Amygdala (tissue), 56 donors: ENCODE results near the gene JAM2.
A peak's percentile ranks its signal among the peaks of the same experiment; 100 is the strongest.
"Not testable (repeated sequence)": the region's sequence is repeated elsewhere in the genome, so short reads cannot be mapped to it uniquely, and the experiment has no call there.

Experiments
- DNase-seq, 56 donors: peaks; one replicate each; lab custom pipeline; 2025; lab: John Stamatoyannopoulos, UW

The JAM2 gene

DNA sequence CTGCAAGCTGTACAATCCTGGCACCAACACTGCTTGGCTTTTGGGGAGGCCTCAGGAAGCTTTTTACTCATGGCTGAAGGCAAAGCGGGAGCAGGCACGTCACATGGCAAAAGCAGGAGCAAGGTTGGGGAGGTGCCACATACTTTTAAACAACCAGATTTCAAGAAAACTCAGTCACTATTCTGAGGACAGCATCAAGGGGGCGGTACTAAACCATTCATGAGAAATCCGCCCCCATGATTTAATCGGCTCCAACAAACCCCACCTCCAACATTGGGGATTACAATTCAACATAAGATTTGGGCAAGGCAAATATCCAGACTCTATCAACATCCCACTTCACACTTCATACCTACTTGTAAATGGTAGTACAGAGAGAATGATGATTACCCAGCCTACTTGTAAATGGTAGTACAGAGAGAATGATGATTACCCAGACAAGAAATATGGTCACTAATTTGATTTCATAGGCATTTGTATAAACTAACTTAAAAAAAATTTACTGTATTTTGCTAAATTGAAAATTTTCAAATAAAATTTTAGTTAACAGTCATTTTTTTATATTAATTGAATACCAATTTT is 70.7 kb downstream of the JAM2 start:
- no peak for DNase-seq

DNA sequence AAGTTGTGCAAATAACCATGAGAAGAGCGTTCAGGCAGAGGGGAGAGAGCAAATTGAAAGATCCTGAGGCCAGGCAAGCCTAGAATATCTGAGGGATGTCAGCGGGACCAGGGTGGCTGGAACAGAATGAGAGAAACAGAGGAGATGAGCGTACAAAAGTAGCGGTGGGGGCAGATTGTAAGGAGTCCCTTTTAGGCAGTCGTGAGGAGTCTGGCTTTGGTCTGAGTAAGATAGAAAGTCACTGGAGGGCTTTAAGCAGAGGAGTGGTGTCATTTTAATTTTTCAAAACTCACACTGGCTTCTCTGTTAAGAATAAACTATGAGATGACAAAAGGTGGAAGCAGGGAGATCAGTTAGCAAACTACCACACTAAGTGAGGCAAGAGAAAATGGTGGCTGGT is 71.5 kb downstream of the JAM2 start:
- DNase-seq = no peak

DNA sequence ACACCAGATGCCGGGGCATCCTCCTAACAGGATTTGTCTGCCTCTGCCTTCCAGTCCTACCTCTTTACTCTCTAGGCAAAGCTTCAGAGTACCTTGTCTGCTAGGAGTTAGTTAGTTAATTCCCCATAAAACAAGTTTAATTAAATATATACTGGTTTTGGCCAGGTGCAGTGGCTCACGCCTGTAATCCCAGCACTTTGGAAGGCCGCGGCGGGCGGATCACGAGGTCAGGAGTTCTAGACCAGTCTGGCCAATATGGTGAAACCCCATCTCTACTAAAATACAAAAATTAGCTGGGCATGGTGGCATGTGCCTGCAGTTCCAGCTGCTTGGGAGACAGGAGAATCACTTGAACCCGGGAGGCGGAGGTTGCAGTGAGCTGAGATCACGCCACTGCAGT is 75.0 kb downstream of the JAM2 start:
- DNase-seq = not testable (repeated sequence)

DNA sequence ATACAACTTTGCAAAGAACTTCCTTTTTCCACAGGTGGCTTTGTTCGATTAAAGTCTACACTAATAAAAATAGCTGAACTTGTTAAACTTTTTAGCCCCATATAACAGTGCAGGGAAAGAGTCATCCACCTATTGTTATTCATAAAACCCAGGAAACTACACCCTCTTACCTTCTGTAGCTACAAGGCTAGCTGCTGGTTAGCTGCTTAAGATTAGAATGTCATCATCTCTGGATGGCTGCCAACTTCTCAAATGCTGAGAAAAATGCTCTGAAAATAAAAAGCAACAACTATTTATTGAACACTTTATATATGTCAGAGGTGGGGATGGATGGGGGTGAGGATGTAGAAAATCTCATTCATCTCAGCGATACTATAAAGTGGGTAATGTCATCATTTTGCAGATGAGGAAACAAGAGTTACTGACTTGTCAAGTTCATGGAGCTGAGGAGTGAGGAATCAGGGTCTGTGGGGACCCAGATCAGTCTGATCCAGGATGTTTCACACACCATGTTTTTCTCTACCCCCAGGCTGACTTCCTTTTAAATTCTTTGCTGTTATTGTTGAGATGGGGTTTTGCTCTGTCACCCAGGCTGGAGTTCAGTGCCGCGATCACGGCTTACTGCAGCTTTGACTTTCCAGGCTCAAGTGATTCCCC is 78.6 kb downstream of the JAM2 start:
- DNase-seq = no peak

DNA sequence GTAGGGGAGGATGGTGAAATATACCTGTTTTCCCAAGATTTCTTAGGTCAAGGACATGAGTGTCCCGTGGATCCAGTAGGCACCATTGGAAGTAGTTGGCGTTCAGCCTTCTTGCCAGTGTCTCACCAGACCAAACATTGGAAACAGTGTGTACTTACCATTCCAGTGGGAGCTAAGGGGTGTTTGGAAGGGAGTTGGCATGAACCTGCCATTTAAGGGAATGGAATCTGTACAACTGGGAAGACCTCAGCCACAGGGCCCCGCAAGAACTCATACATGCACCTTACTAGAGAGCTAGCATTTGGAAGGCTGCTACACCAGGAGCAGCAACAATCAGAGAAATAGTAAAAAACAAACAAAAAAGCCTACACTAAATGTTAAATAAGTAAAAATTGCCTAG is 82.9 kb downstream of the JAM2 start:
- DNase-seq = no peak

DNA sequence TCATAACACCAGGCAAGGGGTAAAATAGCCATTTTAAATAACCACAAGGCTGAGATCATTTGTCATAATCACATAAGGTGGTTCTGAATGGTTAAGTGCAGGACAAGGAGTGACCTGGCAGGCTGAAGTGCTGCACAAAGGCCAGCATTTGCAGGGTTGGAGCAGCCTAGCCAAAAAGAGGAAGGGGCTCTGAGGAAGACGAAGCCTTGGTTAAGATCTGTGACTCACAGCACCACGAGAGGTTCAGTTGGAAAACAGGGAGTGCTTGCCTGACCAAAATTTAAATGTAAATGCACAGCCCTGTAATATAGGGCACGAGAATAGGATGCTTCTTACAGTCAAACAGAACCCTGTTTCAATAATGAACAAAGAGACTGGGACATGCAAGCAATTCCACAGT is 83.6 kb downstream of the JAM2 start:
- no peak for DNase-seq

DNA sequence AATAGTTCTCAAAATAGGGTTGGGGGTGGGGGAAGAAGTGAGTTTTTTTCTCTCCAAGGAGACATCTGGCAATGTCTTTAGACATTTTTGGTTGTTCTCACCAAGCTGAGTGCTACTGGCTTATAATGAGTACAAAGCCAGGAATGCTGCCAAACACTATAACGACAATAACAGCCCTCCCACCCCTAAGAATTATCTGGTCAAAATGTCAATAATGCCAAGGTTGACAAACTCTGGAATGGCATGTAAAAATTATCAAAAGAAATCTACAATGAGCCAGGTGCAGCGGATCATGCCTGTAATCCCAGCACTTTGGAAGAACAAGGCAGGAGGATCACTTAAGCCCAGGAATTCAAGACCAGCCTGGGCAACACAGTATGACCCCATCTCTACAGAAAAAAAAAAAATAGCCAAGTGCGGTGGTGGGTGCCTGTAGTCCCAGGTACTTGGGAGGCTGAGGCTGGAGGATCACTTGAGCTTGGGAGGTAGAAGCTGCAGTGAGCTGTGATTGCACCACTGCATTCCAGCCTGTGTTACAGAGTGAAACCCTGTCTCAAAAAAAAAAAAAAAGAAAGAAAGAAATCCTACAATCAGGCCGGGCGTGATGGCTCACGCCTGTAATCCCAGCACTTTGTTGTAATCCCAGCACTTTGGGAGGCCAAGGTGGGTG is 93.2 kb downstream of the JAM2 start:
- no peak for DNase-seq

DNA sequence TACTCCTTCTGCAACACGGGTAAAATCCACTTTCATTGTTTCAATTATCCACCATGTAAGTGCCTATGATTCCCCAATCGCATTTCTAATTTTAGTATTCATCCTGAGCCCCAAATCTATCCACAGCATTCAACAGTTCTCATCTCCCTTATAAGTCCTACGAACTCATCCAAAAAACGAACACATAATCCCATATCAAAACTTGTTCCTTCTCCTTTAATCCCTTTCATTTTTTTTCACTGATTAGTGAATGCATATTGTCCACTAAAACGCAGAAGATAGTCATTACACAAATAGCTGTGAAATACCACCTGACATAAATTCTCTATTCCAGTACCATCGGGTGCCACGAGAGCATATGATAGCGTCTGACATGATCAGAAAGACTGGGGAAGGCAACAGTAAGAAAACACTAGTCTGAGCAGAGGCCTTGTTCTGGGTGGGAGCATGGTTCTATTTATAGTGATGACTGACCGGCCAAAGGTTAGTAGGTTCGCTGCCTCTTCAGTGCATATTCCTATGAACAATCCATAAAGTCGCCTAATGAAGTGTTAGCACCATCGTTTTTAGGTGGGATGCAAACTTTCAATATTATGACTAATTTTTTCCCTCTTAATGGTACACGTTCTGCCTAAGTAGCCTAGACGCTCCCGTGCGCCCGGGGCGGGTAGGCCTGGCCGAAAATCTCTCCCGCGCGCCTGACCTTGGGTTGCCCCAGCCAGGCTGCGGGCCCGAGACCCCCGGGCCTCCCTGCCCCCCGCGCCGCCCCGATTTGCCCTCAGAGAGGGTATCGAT is 95.0 kb downstream of the JAM2 start:
- peak in 2 of 56 donors; percentile 30 to 48 for DNase-seq

DNA sequence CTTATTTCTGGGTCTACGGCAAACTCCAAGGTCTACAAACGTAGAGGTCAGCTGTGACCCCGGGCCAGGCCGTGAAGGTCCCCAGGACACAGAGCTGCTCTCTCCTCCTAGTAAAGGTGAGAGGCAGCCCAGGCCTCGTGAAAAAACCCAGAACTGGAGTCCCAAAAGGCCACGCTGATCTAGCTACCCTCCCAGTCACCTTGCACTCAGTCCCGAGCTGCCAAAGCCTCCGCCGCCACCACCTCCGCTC is 95.5 kb downstream of the JAM2 start:
- no peak for DNase-seq

DNA sequence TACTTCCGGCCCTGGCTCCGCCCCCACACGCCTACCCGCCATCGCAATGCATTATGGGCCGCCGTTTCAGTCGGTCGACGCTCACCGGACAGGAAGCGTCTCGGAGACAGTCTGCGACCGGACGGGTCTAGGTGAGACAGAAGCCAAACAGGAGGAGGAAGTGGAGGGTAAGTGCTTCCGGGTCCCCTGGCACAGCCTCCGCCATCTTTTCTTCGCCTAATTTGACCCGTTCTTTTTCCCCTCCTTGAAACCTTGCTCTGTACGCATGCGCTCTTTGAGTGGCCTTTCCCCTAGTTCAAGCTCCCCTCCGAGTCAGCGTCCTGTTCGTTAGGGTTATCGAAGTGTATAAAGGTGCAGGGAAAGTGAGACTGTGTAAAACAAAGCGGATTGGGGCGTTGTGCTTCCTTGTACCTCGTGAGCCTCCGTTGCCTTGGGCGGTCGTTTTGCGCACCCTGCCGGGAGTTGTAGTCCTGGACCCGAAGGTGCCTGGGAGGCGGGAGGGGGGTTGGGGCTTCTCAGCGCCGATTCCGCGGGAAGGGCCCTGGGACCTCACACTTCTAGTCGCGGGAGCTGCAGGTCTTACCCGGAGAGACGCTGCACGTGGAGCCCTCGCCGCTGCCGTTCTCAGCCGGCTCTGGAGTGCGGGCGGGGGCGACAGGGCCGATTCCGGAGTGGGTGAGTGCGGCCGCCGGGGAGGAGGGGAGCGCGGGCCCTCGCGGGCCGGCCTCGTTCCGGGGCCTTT is 96.0 kb downstream of the JAM2 start, which contains the start of the genes ATP5PF and GABPA:
Gene ATP5PF, minus strand, starts transcription at position 1 of the 742 bp plus-strand sequence. CDS start 5,110 bp downstream, outside the sequence.
Gene GABPA, plus strand, starts transcription at position 69 of the 742 bp plus-strand sequence. CDS start 6,627 bp downstream, outside the sequence.
- DNase-seq = peak; percentile 83 to 99 (median 95)

DNA sequence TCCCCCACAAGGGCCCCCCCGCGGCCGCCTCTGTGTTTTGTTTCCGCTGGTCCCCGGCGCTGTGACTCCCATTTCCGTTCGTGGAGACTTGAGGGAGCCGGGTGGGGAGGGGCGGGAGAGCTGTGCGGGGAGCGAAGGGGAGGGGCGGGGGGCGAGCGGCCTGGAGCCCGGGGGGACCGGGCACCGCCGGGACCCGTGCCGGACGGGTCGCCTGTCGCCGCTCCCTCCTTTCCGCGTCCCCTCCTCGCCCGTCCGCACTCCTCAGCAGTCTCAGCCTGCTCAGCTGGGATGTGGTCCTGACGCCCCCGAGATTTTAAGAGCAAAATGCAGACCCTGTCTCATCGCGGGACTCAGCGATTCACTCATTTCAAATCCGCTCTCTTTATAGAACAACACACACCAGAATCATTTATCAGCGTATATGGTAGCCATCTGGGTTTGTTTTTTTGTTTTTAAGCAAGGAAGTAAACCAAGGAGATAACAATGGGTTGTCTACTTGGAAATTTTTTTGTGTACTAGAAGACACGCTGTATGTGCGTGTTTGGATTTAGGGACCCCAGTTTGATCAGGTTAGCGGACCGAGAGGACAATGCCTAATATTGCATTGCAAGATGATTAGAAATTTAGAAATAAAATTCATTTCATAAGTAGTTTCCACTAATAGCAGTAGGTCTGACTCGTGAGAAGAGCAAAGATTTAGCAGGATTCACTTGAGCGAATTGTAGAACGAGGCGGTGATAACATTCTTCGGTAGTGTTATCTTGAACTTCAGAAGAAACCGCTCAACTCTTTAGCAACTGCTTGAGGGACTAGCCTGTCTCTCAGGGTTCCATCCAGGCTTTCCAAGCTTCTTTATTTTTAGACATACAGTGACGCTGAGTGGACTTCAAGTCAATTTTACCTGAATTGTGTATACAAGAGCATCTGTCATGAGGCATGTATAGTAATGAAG is 96.9 kb downstream of the JAM2 start:
- peak in 30 of 56 donors; percentile 59 to 92 (median 84) for DNase-seq

DNA sequence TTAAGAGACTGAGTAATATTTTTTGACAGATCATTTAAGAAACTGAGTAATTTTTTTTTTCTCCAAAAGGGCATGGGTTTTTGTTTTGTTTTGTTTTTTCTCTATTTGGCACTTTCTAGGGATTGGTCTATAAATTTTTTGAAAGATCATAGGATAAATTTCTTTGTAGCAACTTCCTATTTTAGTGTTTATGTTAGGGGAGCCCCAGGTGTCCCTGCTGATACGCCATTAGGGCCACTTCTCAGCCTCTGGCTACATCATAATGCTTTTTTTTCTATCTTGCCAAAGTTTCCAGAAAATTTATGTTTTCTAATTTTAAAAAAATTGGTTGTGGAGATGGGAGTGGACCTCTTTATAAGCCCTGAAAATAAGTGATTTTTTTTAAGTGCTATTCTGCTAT is 98.4 kb downstream of the JAM2 start:
- no peak for DNase-seq

DNA sequence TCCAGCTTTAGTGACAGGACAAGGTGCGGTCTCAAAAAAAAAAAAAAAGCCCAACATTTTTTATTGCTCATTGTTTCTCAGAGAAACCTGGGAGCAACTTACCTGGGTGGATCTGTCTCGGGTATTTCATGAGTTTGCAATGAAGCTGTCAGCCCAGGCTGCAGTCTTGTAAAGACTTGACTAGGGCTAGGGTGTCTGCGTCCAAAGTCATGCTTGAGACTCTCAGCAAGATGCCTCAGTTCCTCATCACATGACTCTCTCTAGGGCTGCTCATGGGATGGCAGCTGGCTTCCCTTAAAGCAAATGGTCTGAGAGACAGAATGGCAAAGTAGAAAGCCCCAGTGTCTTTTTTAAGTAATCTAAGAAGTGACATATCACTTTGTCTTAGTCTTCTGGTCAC is 103.8 kb downstream of the JAM2 start:
- no peak for DNase-seq

DNA sequence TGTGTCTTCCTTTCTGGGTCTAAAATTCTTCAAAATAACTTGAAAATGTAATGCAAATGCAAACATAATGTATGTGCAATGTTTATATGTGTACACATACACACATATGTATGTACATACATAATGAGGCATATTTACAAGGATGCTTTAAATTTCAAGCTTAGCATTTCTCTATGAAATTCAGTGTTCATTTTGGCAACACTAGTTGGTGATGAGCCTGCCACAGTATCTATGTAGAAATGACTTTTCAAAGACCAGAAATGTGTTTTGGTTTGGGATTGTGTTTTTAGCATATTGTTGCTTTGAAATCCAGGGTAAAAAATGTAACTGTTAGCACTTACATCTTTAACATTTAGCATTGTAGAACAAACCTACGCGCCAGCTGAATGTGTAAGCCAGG is 105.8 kb downstream of the JAM2 start:
- DNase-seq = no peak

DNA sequence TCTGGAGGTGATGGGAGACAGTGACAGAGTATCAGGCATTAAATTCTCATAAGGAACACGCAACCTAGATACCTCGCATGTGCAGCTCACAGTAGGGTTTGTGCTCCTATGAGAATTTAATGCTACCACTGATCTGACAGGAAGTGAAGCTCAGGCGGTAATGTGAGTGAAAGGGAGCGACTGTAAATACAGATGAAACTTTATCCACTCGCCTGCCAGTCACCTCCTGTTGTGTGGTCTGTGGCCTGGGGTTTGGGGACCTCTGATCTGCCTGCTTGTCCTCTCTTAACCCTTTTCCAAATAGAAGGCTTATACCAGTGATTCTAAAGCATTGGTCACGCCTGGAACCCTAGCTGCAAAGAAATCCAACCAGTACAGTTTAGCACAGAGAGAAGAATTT is 111.0 kb downstream of the JAM2 start:
- DNase-seq = no peak

DNA sequence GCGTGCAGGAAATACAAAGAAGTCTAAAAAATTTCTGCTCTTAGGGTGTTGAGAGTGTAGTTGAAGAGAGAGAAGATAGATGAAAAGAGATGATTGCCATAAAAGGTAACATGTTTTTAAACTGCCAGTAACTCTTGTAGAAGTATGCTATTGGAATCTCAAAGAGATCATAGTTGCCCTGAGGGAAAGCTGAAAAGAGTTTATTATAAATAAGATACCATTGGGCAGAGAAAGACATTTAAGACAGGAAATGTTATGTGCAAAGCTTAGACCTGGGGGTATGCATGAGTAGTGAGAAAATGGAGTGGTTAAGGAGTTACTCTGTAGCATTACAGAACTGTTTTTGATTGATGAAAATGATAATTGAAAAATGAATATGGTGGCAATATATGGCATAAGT is 113.4 kb downstream of the JAM2 start:
- DNase-seq = no peak

DNA sequence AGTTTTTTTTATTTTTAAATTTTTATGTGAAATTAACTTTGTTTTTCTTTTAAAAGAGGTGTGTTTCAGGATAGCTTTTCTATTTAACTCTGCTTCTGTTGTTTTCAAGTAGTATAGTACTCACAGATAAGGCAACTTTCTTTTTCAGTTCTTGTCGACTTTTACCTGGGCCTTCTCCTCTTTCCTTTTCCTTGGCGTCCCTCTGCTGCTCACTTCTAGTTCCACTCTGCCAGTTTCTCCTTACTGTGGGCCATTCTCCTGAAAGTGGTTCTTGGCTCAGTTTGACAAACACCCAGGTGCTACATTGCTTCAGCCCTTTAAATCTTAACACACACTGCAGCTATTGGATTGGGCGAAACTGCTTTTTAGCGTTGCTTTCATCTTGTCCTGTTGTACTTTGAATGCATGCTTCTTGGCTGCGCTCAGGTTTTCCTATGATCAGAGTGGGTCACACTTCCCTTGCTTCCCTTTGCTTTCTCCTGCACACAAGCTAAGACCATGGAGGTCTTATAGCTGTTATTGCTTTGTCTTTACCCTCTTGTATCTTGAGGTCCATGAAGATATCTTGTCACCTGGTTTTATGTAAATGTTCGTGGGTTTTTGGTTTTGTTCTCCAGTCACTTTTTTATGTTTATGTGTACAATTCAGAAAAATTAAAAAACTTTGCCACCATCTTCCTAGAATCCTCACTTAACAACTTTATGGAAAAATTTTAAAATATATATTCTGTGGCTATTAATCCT is 117.3 kb downstream of the JAM2 start:
- DNase-seq = no peak

DNA sequence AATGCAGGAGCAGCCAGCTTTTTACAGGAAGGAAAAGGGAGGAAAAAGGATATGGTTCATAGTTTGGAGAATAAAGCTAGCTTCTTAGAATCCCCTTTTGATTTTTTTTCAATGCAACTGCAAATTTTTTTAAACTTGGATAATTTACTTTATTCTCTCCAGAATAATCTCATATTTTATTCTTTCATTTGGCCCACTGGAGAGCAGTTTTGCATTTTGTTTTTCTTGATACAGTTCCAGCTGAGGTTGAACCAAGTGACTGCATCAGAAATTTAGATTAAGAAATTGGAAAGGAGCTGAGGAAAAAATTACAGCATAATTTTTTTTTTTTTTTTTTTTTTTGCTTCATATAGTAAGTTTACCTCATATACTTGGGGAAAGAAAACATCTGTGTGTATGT is 118.5 kb downstream of the JAM2 start:
- no peak for DNase-seq

DNA sequence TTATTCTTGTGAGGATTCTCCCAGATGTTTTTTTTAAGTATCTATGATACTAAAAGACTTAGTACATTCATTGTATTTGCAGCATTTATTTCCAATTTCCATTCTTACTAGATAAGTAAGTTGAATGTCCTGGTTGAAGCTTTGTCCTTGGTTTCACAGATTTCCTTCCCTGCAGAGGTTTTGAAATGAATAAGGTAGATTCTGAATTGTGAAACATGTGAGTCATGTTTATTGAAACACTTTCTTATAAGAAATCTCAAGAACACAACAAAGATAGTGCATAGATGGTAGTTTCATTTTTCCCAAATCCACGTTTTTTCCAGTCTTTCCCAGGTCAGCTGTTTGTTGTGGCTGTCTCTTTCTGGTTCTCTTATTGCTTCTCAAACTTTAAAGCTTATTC is 120.5 kb downstream of the JAM2 start:
- no peak for DNase-seq
